Uterus (tissue), 2 donors: Measurements from ENCODE around the gene CIC.

Experiments
- CTCF ChIP-seq, 4 experiments: fragments of 200-600 bp in 2 of 4; fragments of 450-650 bp in 2 of 4; sonication (generic) in 2 of 4; IDR thresholded peaks; one replicate each; pipeline ENCODE4 v1.5.1; 2016 to 2019; ENCODE audit warnings: antibody characterized with exemption in 4 of 4, mild to moderate bottlenecking in 2 of 4, moderate library complexity in 1 of 4
- POLR2A ChIP-seq, 2 donors: fragments of 450-650 bp; IDR thresholded peaks; one replicate each; pipeline ENCODE4 v1.6.1; 2016; ENCODE audit warnings: antibody characterized with exemption in 2 of 2, mild to moderate bottlenecking in 1 of 2, moderate library complexity in 1 of 2

DNA sequence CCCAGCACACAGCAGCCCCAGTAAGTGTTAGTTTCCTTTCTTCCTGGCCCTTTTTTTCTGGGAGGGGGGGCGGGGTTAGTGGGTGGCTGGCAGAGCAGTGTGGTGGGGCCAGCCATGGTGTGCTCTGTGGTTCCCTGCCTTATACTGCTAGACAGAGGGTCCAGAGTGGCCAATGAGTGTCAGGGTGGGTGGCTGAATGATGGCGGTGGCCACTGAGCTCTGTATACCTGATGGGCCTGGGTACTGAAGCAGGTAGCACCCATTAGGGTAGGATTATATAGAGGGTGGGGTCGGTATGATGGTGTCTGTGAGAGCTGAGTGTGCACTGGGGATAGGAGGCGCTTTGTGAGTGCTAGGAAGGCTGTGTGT, 13.8 kb downstream of the CIC start:
- TF ChIP-seq POLR2A (IDR thresholded peaks at IDR 0.05) (no peak), CTCF (IDR thresholded peaks at IDR 0.05) (no peak)
